ENCODE measurements around the gene GPR139.

Gene GPR139

GRCh38 chr16:20051611-20052010 is 22.1 kb downstream of the GPR139 start:
- DNase-seq: no peak

GRCh38 chr16:20051147-20051546 is 22.5 kb downstream of the GPR139 start:
- no peak for DNase-seq

GRCh38 chr16:20049831-20050230 is 23.9 kb downstream of the GPR139 start:
- DNase-seq: no peak

GRCh38 chr16:20045886-20046285 is 27.8 kb downstream of the GPR139 start:
- no peak for DNase-seq

- DNase-seq: no peak
Measured at GRCh38 chr16:20042848-20043247, 30.8 kb downstream of the GPR139 start.

GRCh38 chr16:20041924-20042596 is 31.6 kb downstream of the GPR139 start:
- no peak for DNase-seq

- no peak for DNase-seq
Measured at GRCh38 chr16:20040011-20040410, 33.7 kb downstream of the GPR139 start.

- no peak for DNase-seq
Measured at GRCh38 chr16:20029611-20030010, 44.1 kb downstream of the GPR139 start.

GRCh38 chr16:20026361-20027072 is 47.2 kb downstream of the GPR139 start:
- no peak for DNase-seq

- no peak for DNase-seq
Measured at GRCh38 chr16:20023190-20023589, 50.5 kb downstream of the GPR139 start.

- no peak for DNase-seq
Measured at GRCh38 chr16:20020976-20021375, 52.7 kb downstream of the GPR139 start.

GRCh38 chr16:20020083-20020482 is 53.6 kb downstream of the GPR139 start:
- no peak for DNase-seq

- no peak for DNase-seq
Measured at GRCh38 chr16:20016234-20016633, 57.5 kb downstream of the GPR139 start.

GRCh38 chr16:20004931-20005330 is 68.8 kb downstream of the GPR139 start:
- DNase-seq: no peak

GRCh38 chr16:20002936-20003335 is 70.8 kb downstream of the GPR139 start:
- DNase-seq: no peak

GRCh38 chr16:20001856-20002707 is 71.6 kb downstream of the GPR139 start:
- DNase-seq: no peak

- DNase-seq: no peak
Measured at GRCh38 chr16:19997734-19998133, 76.0 kb downstream of the GPR139 start.

GRCh38 chr16:19997264-19997663 is 76.4 kb downstream of the GPR139 start:
- DNase-seq: peak in 1 of 2 experiments; percentile 12

GRCh38 chr16:19994466-19995170 is 79.1 kb downstream of the GPR139 start:
- DNase-seq: no peak

GRCh38 chr16:19991614-19992013 is 82.1 kb downstream of the GPR139 start:
- peak; percentile 25 to 33 for DNase-seq

- DNase-seq: no peak
Measured at GRCh38 chr16:19984135-19984534, 89.6 kb downstream of the GPR139 start.

Measured in NCI-H1930 (cell line).